Esophagus squamous epithelium (tissue), 5 donors: Measurements from ENCODE around the gene PRR5L. TPM values are rescaled to one million over a fixed set of nuclear protein-coding genes. Genes with fewer than 3 reads are reported as not detected.

Source experiments
- DNase-seq: peaks from one replicate; lab custom pipeline; 2025; lab: John Stamatoyannopoulos, UW
- H3K27ac ChIP-seq, 4 donors: fragments of 200-600 bp; sonication (generic); one replicate each; pipeline ENCODE4 v1.5.1; 2016 to 2019; ENCODE audit warnings: mild to moderate bottlenecking in 1 of 4
- H3K27me3 ChIP-seq, 4 donors: fragments of 200-600 bp; sonication (generic); 1 replicate in 3 of 4; 2 replicates in 1 of 4; pipeline versions ENCODE4 v1.5.1 to v1.6.0; 2017 to 2021; ENCODE audit warnings: antibody characterized with exemption in 1 of 4
- H3K36me3 ChIP-seq, 3 donors: fragments of 200-600 bp; sonication (generic); one replicate each; pipeline ENCODE4 v1.5.1; 2016 to 2019
- H3K4me1 ChIP-seq, 3 donors: fragments of 200-600 bp; sonication (generic); one replicate each; pipeline ENCODE4 v1.5.1; 2017 to 2019
- H3K4me3 ChIP-seq, 4 donors: fragments of 200-600 bp; sonication (generic); 1 replicate in 3 of 4; 2 replicates in 1 of 4; pipeline ENCODE4 v1.5.1; 2016 to 2019; ENCODE audit warnings: mild to moderate bottlenecking in 2 of 4, moderate library complexity in 1 of 4
- H3K9me3 ChIP-seq, 3 donors: fragments of 200-600 bp; sonication (generic); one replicate each; pipeline ENCODE4 v1.5.1; 2016 to 2019
- CTCF ChIP-seq, 6 experiments: fragments of 450-650 bp in 4 of 6; fragments of 200-600 bp in 2 of 6; sonication (generic) in 2 of 6; IDR thresholded peaks; one replicate each; pipeline ENCODE4 v1.5.1; 2016 to 2019; ENCODE audit warnings: antibody characterized with exemption in 6 of 6, mild to moderate bottlenecking in 4 of 6, moderate library complexity in 4 of 6
- POLR2A ChIP-seq, 4 donors: fragments of 450-650 bp; IDR thresholded peaks; one replicate each; pipeline ENCODE4 v1.6.1; 2017; ENCODE audit warnings: antibody characterized with exemption in 4 of 4, mild to moderate bottlenecking in 4 of 4, moderate library complexity in 3 of 4
- WGBS, 2 donors: methylation state at CpG; one replicate each; pipeline ENCODE4 v1.1.5; 2018; 5-methylcytosine and 5-hydroxymethylcytosine counted together
- intact Hi-C: fragments of 100-400 bp; cut with DNase I; formaldehyde crosslinking; loops from one replicate; pipeline ENCODE4 v1.15.0; 2022
- total RNA-seq, 4 donors: library from RNA; depleted of rRNA; stranded (reverse); fragments of >200 nt; gene quantifications; one replicate each; pipeline ENCODE4 v1.1.0, GENCODE V29; 2016
- donor health status: DM: yes; HTN: yes; CAD: no.

Gene PRR5L
- total RNA-seq, 4 donors from 2014 or later = 1.4 to 5.7 (median 1.8) TPM

GRCh38 chr11:36333468-36333867, 37.4 kb downstream of the PRR5L start:
- 52 to 57% methylated on average over 1 of the region's 1 CpG for WGBS, 2 donors
- Histone ChIP-seq H3K4me3 (no peak overlapping the region), H3K27ac (no peak overlapping the region), H3K9me3 (no peaks in the 10 kb centered on the region), H3K36me3 (no peaks in the 10 kb centered on the region), H3K4me1 (peaks cover 0 to 4% (median 0%) of the 10 kb centered on the region in 3 donors), H3K27me3 (no peaks in the 10 kb centered on the region)
- TF ChIP-seq CTCF (IDR thresholded peaks at IDR 0.05) = no peak
- no peak for TF ChIP-seq POLR2A (IDR thresholded peaks at IDR 0.05)
- intact Hi-C loops = no loop called here
- no peak for DNase-seq

GRCh38 chr11:36333897-36334296, 37.8 kb downstream of the PRR5L start:
- Histone ChIP-seq H3K4me1 (peaks cover 0 to 4% (median 0%) of the 10 kb centered on the region in 3 donors), H3K27ac (no peak overlapping the region), H3K9me3 (no peaks in the 10 kb centered on the region), H3K27me3 (no peaks in the 10 kb centered on the region), H3K36me3 (no peaks in the 10 kb centered on the region), H3K4me3 (no peak overlapping the region)
- no peak for DNase-seq
- TF ChIP-seq CTCF (IDR thresholded peaks at IDR 0.05) (no peak), POLR2A (IDR thresholded peaks at IDR 0.05) (no peak)
- WGBS, 2 donors = 42 to 70% methylated on average over 2 of the region's 2 CpGs
- intact Hi-C loops = no loop called here

- intact Hi-C loops = no loop called here
Observed at GRCh38 chr11:36339888-36340287, 43.8 kb downstream of the PRR5L start.

GRCh38 chr11:36340897-36341296, 44.8 kb downstream of the PRR5L start:
- DNase-seq = no peak
- no peak overlapping the region for H3K4me3 ChIP-seq
- 46 to 72% methylated on average over 4 to 5 of the region's 5 CpGs for WGBS, 2 donors
- H3K36me3 ChIP-seq = no peaks in the 10 kb centered on the region
- no peaks in the 10 kb centered on the region for H3K4me1 ChIP-seq
- intact Hi-C loops = no loop called here
- no peak overlapping the region for H3K27ac ChIP-seq
- no peak for TF ChIP-seq CTCF (IDR thresholded peaks at IDR 0.05)
- no peak for TF ChIP-seq POLR2A (IDR thresholded peaks at IDR 0.05)
- no peaks in the 10 kb centered on the region for H3K9me3 ChIP-seq
- peaks cover 0 to 16% (median 0%) of the 10 kb centered on the region in 4 donors for H3K27me3 ChIP-seq

More at GRCh38 chr11:36339888-36340287, 43.8 kb downstream of the PRR5L start:
- TF ChIP-seq CTCF (IDR thresholded peaks at IDR 0.05) (no peak), POLR2A (IDR thresholded peaks at IDR 0.05) (no peak)
- H3K27me3 ChIP-seq = peaks cover 0 to 16% (median 0%) of the 10 kb centered on the region in 4 donors
- no peaks in the 10 kb centered on the region for H3K36me3 ChIP-seq
- 56 to 87% methylated on average over 2 of the region's 2 CpGs for WGBS, 2 donors
- H3K4me1 ChIP-seq = no peaks in the 10 kb centered on the region
- no peak overlapping the region for H3K27ac ChIP-seq
- no peak overlapping the region for H3K4me3 ChIP-seq
- H3K9me3 ChIP-seq = no peaks in the 10 kb centered on the region
- no peak for DNase-seq

- 75 to 76% methylated on average over 8 of the region's 8 CpGs for WGBS, 2 donors
- Histone ChIP-seq H3K27ac (no peak overlapping the region), H3K9me3 (no peaks in the 10 kb centered on the region), H3K27me3 (peaks cover 0 to 16% (median 0%) of the 10 kb centered on the region in 4 donors), H3K4me3 (no peak overlapping the region), H3K36me3 (no peaks in the 10 kb centered on the region), H3K4me1 (no peaks in the 10 kb centered on the region)
- TF ChIP-seq POLR2A (IDR thresholded peaks at IDR 0.05) (no peak), CTCF (IDR thresholded peaks at IDR 0.05) (no peak)
- intact Hi-C loops = no loop called here
- no peak for DNase-seq
Observed at GRCh38 chr11:36341915-36342314, 45.8 kb downstream of the PRR5L start.
